Ishikawa (cell line): ENCODE data around the gene EVI5L.

Experiments
- CEBPB ChIP-seq: IDR thresholded peaks from 2 replicates; pipeline ENCODE4 v1.6.1; 2012
- CREB1 ChIP-seq: IDR thresholded peaks from 2 replicates; pipeline ENCODE4 v1.6.1; 2012; ENCODE audit warnings: low read depth
- EGR1 ChIP-seq: IDR thresholded peaks from 2 replicates; pipeline ENCODE4 v1.6.1; 2012
- EP300 ChIP-seq: IDR thresholded peaks from 2 replicates; pipeline ENCODE4 v1.6.1; 2012; ENCODE audit warnings: borderline replicate concordance
- FOXM1 ChIP-seq: IDR thresholded peaks from 2 replicates; pipeline ENCODE4 v1.6.1; 2012; ENCODE audit warnings: low read depth, borderline replicate concordance
- MAX ChIP-seq: IDR thresholded peaks from 2 replicates; pipeline ENCODE4 v1.6.1; 2012
- NFIC ChIP-seq: IDR thresholded peaks from 2 replicates; pipeline ENCODE4 v1.6.1; 2012
- RAD21 ChIP-seq: IDR thresholded peaks from 2 replicates; pipeline ENCODE4 v1.6.1; 2012; ENCODE audit warnings: low read depth
- REST ChIP-seq: IDR thresholded peaks from 2 replicates; pipeline ENCODE4 v1.6.1; 2012; ENCODE audit warnings: low read depth, mild to moderate bottlenecking
- TAF1 ChIP-seq: IDR thresholded peaks from 2 replicates; pipeline ENCODE4 v1.6.1; 2012; ENCODE audit warnings: low read depth, mild to moderate bottlenecking
- TCF12 ChIP-seq: IDR thresholded peaks from 2 replicates; pipeline ENCODE4 v1.6.1; 2012; ENCODE audit warnings: low read depth
- TEAD4 ChIP-seq: IDR thresholded peaks from 2 replicates; pipeline ENCODE4 v1.6.1; 2012
- USF1 ChIP-seq: IDR thresholded peaks from 2 replicates; pipeline ENCODE4 v1.6.1; 2012
- YY1 ChIP-seq: IDR thresholded peaks from 2 replicates; pipeline ENCODE4 v1.6.1; 2012; ENCODE audit warnings: low read depth
- ZBTB7A ChIP-seq: IDR thresholded peaks from 2 replicates; pipeline ENCODE4 v1.6.1; 2012; ENCODE audit warnings: low read depth

Gene EVI5L

GRCh38 chr19:7847664-7848063 lies 17.6 kb downstream of the EVI5L start:
- TF ChIP-seq EP300 (no peak), FOXM1 (no peak), MAX (no peak), TEAD4 (no peak), ZBTB7A (no peak), RAD21 (no peak), CEBPB (no peak), TCF12 (no peak), USF1 (no peak), NFIC (no peak), CREB1 (no peak), EGR1 (no peak), REST (no peak), TAF1 (no peak), YY1 (no peak)

GRCh38 chr19:7848779-7849457 lies 18.9 kb downstream of the EVI5L start:
- no peak for TF ChIP-seq TEAD4
- TF ChIP-seq TCF12, result no peak
- TF ChIP-seq ZBTB7A, result no peak
- no peak for TF ChIP-seq EGR1
- TF ChIP-seq EP300, result no peak
- TF ChIP-seq NFIC, result no peak

- TF ChIP-seq MAX (no peak), EGR1 (no peak), REST (no peak), EP300 (no peak), FOXM1 (no peak), NFIC (no peak), CREB1 (no peak), TCF12 (no peak), CEBPB (no peak), TAF1 (no peak), RAD21 (no peak), TEAD4 (no peak), ZBTB7A (no peak), YY1 (no peak), USF1 (no peak)
Measured at GRCh38 chr19:7849631-7849999, 19.6 kb downstream of the EVI5L start.

GRCh38 chr19:7850000-7850813 lies 20.2 kb downstream of the EVI5L start:
- TF ChIP-seq TAF1 (no peak), RAD21 (no peak; the same call in 1 of the 2 replicates), TEAD4 (peak; percentile 62), REST (no peak)
